Smooth muscle cell (in vitro differentiated cells): Measurements from ENCODE around the gene TOR3A. TPM values are rescaled to one million over a fixed set of nuclear protein-coding genes. Genes with fewer than 3 reads are reported as not detected.

ENCODE experiments used
- DNase-seq: peaks from one replicate; lab custom pipeline; 2025; ENCODE audit not compliant: unreplicated experiment; lab: John Stamatoyannopoulos, UW
- H2AFZ ChIP-seq: fragments of 200-600 bp; sonication (generic); 2 replicates; pipeline ENCODE4 v1.6.0; 2016; ENCODE audit warnings: antibody characterized with exemption, low read depth, mild to moderate bottlenecking
- H3F3A ChIP-seq: fragments of 200-600 bp; sonication (generic); 2 replicates; pipeline ENCODE4 v1.6.0; 2017; ENCODE audit warnings: antibody characterized with exemption, low read depth
- H3K27ac ChIP-seq: fragments of 200-600 bp; sonication (generic); 2 replicates; pipeline ENCODE4 v1.5.1; 2016; ENCODE audit warnings: low read depth, mild to moderate bottlenecking
- H3K27me3 ChIP-seq: fragments of 200-600 bp; sonication (generic); 2 replicates; pipeline ENCODE4 v1.6.1; 2016; ENCODE audit warnings: low read depth, mild to moderate bottlenecking
- H3K36me3 ChIP-seq: fragments of 200-600 bp; sonication (generic); 2 replicates; pipeline ENCODE4 v1.5.1; 2016; ENCODE audit warnings: low read depth
- H3K4me1 ChIP-seq: fragments of 200-600 bp; sonication (generic); 2 replicates; pipeline ENCODE4 v1.5.1; 2016; ENCODE audit warnings: low read depth
- H3K4me2 ChIP-seq: fragments of 200-600 bp; sonication (generic); 2 replicates; pipeline ENCODE4 v1.6.0; 2016; ENCODE audit warnings: mild to moderate bottlenecking
- H3K4me3 ChIP-seq: fragments of 200-600 bp; sonication (generic); 2 replicates; pipeline ENCODE4 v1.5.1; 2016; ENCODE audit warnings: mild to moderate bottlenecking
- H3K79me2 ChIP-seq: fragments of 200-600 bp; sonication (generic); 2 replicates; pipeline ENCODE4 v1.6.0; 2016; ENCODE audit warnings: low read depth, mild to moderate bottlenecking
- H3K9ac ChIP-seq: fragments of 200-600 bp; sonication (generic); 2 replicates; pipeline ENCODE4 v1.6.0; 2016; ENCODE audit warnings: low read depth
- H3K9me3 ChIP-seq: fragments of 200-600 bp; sonication (generic); replicated peaks from 2 replicates; pipeline ENCODE4 v1.5.1; 2016; ENCODE audit warnings: low read depth
- H4K20me1 ChIP-seq: fragments of 200-600 bp; sonication (generic); 2 replicates; pipeline ENCODE4 v1.6.0; 2016; ENCODE audit warnings: low read depth
- WGBS: methylation state at CpG from one replicate; pipeline ENCODE4 v1.1.7; 2016; ENCODE audit warnings: low lambda C conversion rate; 5-methylcytosine and 5-hydroxymethylcytosine counted together
- polyA plus RNA-seq: library from polyadenylated mRNA; unstranded; fragments of >200 nt; fragmentation: Nextera tagmentation; extraction: Ambion mirVana; gene quantifications from 2 replicates; pipeline ENCODE4 v1.2.1, GENCODE V29; 2016
- total RNA-seq: library from RNA; depleted of rRNA; stranded (reverse); fragments of >200 nt; gene quantifications from 2 replicates; pipeline ENCODE4 v1.2.3, GENCODE V29; 2014
- TF ChIP-seq, protein P1 (sequence below): fragments of 200-600 bp; sonication (generic); IDR thresholded peaks from 2 replicates; pipeline ENCODE4 v1.5.1; 2017; ENCODE audit warnings: borderline replicate concordance, mild to moderate bottlenecking, antibody characterized with exemption; ENCODE audit not compliant: insufficient read depth, poor library complexity, severe bottlenecking

Gene TOR3A
- total and polyA plus RNA-seq, 2 experiments from 2014 or later: 13.0 to 16.6 TPM

- H3K9ac ChIP-seq: no peak overlapping the region
- H3K4me3 ChIP-seq: no peak overlapping the region
- H2AFZ ChIP-seq: no peak overlapping the region
- H3F3A ChIP-seq: no peaks in the 10 kb centered on the region
- TF ChIP-seq, protein P1, sequence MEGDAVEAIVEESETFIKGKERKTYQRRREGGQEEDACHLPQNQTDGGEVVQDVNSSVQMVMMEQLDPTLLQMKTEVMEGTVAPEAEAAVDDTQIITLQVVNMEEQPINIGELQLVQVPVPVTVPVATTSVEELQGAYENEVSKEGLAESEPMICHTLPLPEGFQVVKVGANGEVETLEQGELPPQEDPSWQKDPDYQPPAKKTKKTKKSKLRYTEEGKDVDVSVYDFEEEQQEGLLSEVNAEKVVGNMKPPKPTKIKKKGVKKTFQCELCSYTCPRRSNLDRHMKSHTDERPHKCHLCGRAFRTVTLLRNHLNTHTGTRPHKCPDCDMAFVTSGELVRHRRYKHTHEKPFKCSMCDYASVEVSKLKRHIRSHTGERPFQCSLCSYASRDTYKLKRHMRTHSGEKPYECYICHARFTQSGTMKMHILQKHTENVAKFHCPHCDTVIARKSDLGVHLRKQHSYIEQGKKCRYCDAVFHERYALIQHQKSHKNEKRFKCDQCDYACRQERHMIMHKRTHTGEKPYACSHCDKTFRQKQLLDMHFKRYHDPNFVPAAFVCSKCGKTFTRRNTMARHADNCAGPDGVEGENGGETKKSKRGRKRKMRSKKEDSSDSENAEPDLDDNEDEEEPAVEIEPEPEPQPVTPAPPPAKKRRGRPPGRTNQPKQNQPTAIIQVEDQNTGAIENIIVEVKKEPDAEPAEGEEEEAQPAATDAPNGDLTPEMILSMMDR: no peak
- no peaks in the 10 kb centered on the region for H3K4me1 ChIP-seq
- DNase-seq: no peak
- peaks cover 30% of the 10 kb centered on the region for H4K20me1 ChIP-seq
- H3K9me3 ChIP-seq: no peaks in the 10 kb centered on the region
- H3K27ac ChIP-seq: no peak overlapping the region
- 100% methylated on average over 5 of the region's 5 CpGs for WGBS
- no peaks in the 10 kb centered on the region for H3K36me3 ChIP-seq
- H3K4me2 ChIP-seq: no peak overlapping the region
- no peaks in the 10 kb centered on the region for H3K27me3 ChIP-seq
- H3K79me2 ChIP-seq: peaks cover 11% of the 10 kb centered on the region
Observed at GRCh38 chr1:179042700-179043099, 39.2 kb upstream of the TOR3A start.

DNA sequence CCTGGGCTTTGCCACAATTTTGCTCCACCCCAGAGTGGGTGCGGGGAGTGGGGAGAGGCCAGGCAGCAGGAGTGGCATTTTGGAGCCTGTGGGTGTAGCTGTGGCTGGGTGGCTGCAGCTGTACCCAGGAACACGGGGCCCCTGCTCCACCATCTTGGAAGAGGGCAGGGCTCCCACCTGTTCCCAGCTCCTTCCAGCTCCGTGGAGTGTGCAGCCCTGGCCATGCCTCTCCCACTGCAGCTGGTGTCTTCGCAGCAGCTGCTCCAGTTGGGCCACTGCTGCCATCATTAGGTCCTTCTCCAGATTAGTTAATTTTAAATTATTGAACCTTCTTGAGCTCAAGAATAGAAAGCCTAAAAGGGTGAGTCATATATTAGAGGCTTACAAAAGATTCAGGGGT lies 38.6 kb upstream of the TOR3A start:
- TF ChIP-seq, protein P1: no peak
- no peaks in the 10 kb centered on the region for H3F3A ChIP-seq
- H3K27ac ChIP-seq: no peak overlapping the region
- peaks cover 26% of the 10 kb centered on the region for H4K20me1 ChIP-seq
- H3K4me3 ChIP-seq: no peak overlapping the region
- H3K9me3 ChIP-seq: no peaks in the 10 kb centered on the region
- no peak for DNase-seq
- H3K9ac ChIP-seq: no peak overlapping the region
- H3K27me3 ChIP-seq: no peaks in the 10 kb centered on the region
- no peak overlapping the region for H2AFZ ChIP-seq
- peaks cover 11% of the 10 kb centered on the region for H3K79me2 ChIP-seq
- no peaks in the 10 kb centered on the region for H3K4me1 ChIP-seq
- no peak overlapping the region for H3K4me2 ChIP-seq
- WGBS: 95% methylated on average over 4 of the region's 4 CpGs
- no peaks in the 10 kb centered on the region for H3K36me3 ChIP-seq

- no peak overlapping the region for H3K4me3 ChIP-seq
- H3K9ac ChIP-seq: no peak overlapping the region
- peaks cover 11% of the 10 kb centered on the region for H3K79me2 ChIP-seq
- H3K27ac ChIP-seq: no peak overlapping the region
- no peak for DNase-seq
- H4K20me1 ChIP-seq: peaks cover 20% of the 10 kb centered on the region
- H3K27me3 ChIP-seq: no peaks in the 10 kb centered on the region
- no peaks in the 10 kb centered on the region for H3K4me1 ChIP-seq
- H3K4me2 ChIP-seq: no peak overlapping the region
- TF ChIP-seq, protein P1: no peak
- H3F3A ChIP-seq: no peaks in the 10 kb centered on the region
- no peaks in the 10 kb centered on the region for H3K36me3 ChIP-seq
- no peaks in the 10 kb centered on the region for H3K9me3 ChIP-seq
- WGBS: 98% methylated on average over 5 of the region's 5 CpGs
- H2AFZ ChIP-seq: no peak overlapping the region
Observed at GRCh38 chr1:179043907-179044306, 38.0 kb upstream of the TOR3A start.
